ENCODE measurements around the gene PIK3AP1. TPM values are rescaled to one million over a fixed set of nuclear protein-coding genes. Genes with fewer than 3 reads are reported as not detected.

PIK3AP1 gene
- total and polyA plus RNA-seq, 10 donors, result 59.8 to 256 (median 183) TPM

DNA sequence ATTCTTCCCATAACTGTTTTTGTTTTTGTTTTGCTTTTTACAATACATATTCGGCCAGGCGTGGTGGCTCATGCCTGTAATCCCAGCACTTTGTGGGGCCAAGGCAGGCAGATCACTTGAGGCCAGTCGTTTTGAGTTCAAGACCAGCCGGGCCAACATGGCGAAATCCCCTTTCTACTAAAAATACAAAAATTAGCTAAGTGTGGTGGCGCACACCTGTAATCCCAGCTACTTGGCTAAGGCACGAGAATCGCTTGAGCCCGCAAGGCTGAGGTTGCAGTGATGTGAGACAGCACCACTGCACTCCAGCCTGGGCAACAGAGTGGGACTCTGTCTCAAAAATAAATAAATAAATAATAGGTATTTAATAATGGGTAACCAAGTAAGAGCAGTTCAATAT lies 135.8 kb downstream of the PIK3AP1 start:
- H3K4me1 ChIP-seq, result peaks cover 57 to 90% (median 76%) of the 10 kb centered on the region in 6 donors
- 81 to 93% (median 88%) methylated on average over 9 of the region's 9 CpGs for WGBS, 5 donors
- no peak overlapping the region for H3K27ac ChIP-seq
- H3K9me3 ChIP-seq, result no peaks in the 10 kb centered on the region
- no peak for DNase-seq
- H3K4me3 ChIP-seq, result peak overlapping the region in 2 of 8 donors; percentile 4 to 85
- no peaks in the 10 kb centered on the region for H3K36me3 ChIP-seq
- H3K27me3 ChIP-seq (replicated peaks in 1 of 7), result no peaks in the 10 kb centered on the region
- TF ChIP-seq POLR2AphosphoS5 (IDR thresholded peaks at IDR 0.05) (no peak), POLR2A (IDR thresholded peaks at IDR 0.05) (no peak)
- TF ChIP-seq, protein P1, sequence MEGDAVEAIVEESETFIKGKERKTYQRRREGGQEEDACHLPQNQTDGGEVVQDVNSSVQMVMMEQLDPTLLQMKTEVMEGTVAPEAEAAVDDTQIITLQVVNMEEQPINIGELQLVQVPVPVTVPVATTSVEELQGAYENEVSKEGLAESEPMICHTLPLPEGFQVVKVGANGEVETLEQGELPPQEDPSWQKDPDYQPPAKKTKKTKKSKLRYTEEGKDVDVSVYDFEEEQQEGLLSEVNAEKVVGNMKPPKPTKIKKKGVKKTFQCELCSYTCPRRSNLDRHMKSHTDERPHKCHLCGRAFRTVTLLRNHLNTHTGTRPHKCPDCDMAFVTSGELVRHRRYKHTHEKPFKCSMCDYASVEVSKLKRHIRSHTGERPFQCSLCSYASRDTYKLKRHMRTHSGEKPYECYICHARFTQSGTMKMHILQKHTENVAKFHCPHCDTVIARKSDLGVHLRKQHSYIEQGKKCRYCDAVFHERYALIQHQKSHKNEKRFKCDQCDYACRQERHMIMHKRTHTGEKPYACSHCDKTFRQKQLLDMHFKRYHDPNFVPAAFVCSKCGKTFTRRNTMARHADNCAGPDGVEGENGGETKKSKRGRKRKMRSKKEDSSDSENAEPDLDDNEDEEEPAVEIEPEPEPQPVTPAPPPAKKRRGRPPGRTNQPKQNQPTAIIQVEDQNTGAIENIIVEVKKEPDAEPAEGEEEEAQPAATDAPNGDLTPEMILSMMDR (IDR thresholded peaks at IDR 0.05 in 8 of 11, conservative IDR thresholded peaks at IDR 0.05 in 3 of 11), result no peak
- intact Hi-C loops (cut with DNase I; ENCODE audit: low total_unique reads), result no loop called here

DNA sequence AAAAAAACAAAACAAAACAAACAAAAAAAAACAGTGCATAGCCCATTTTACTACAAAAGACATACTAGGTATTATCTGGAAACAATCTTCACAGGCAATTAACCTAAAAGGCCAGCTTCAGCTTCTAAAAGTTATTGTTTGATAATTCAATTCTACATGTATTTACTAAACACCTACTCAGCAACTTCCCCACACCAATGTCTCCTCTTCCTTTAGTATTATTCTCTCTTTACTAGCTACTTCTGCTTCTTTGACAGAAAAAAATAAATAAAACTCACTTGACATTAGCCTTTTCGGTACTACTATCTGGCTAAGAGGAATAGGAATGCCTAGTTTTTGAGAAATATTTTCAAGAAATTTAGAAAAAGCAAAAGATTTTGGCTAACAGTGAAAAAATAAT lies 136.3 kb downstream of the PIK3AP1 start:
- peaks cover 57 to 90% (median 80%) of the 10 kb centered on the region in 6 donors for H3K4me1 ChIP-seq
- H3K27ac ChIP-seq, result no peak overlapping the region
- H3K4me3 ChIP-seq, result no peak overlapping the region
- H3K36me3 ChIP-seq, result no peaks in the 10 kb centered on the region
- intact Hi-C loops (cut with DNase I; ENCODE audit: low total_unique reads), result no loop called here
- H3K9me3 ChIP-seq, result no peaks in the 10 kb centered on the region
- 57 to 74% (median 67%) methylated on average over 1 of the region's 1 CpG for WGBS, 5 donors
- H3K27me3 ChIP-seq (replicated peaks in 1 of 7), result no peaks in the 10 kb centered on the region
- DNase-seq, result no peak
- no peak for TF ChIP-seq POLR2AphosphoS5 (IDR thresholded peaks at IDR 0.05)
- TF ChIP-seq, protein P1 (IDR thresholded peaks at IDR 0.05 in 8 of 11, conservative IDR thresholded peaks at IDR 0.05 in 3 of 11), result no peak

DNA sequence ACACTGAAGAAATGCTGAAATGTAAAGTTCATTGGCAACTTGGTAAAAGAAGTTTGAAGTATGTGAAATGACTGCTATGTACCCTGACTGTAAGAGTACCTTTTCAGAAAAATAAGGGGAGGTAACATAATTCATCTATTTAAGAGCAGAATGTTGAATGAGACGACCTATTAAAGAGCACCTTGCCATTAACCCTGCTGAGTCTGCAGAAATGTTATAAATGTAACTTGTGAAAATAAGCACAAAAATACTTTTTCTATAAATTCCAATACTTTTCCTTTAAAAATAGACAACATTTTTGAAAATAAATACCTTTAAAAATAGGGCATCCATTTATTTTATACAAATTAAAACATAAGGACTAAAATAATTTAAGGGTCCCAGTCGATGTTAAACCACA lies 141.2 kb downstream of the PIK3AP1 start:
- 80 to 89% (median 86%) methylated on average over 2 of the region's 2 CpGs for WGBS, 5 donors
- no peak for DNase-seq
- peaks cover 0 to 25% (median 9%) of the 10 kb centered on the region in 6 donors for H3K36me3 ChIP-seq
- TF ChIP-seq POLR2A (IDR thresholded peaks at IDR 0.05), result no peak
- TF ChIP-seq POLR2AphosphoS5 (IDR thresholded peaks at IDR 0.05), result no peak
- H3K4me3 ChIP-seq, result no peak overlapping the region
- no peaks in the 10 kb centered on the region for H3K27me3 ChIP-seq (replicated peaks in 1 of 7)
- H3K4me1 ChIP-seq, result peaks cover 47 to 83% (median 70%) of the 10 kb centered on the region in 6 donors
- no peaks in the 10 kb centered on the region for H3K9me3 ChIP-seq
- intact Hi-C loops (cut with DNase I; ENCODE audit: low total_unique reads), result no loop called here
- H3K27ac ChIP-seq, result no peak overlapping the region

DNA sequence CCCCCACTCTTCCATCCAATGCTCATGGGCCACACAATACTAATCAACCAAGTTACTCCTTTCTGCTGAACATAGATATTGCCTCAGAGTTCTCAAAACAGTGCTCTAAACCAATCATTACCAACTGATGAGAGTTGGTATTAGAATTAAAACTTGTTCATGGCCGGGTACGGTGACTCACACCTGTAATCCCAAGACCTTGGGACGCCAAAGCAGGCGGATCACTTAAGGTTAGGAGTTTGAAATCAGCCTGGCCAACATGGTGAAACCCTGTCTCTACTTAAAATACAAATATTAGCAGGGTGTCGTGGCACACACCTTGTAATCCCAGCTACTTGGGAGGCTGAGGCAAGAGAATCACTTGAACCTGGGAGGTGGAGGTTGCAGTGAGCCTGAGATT lies 141.7 kb downstream of the PIK3AP1 start:
- peaks cover 42 to 78% (median 65%) of the 10 kb centered on the region in 6 donors for H3K4me1 ChIP-seq
- no peaks in the 10 kb centered on the region for H3K27me3 ChIP-seq (replicated peaks in 1 of 7)
- no peak for TF ChIP-seq POLR2AphosphoS5 (IDR thresholded peaks at IDR 0.05)
- no peak for DNase-seq
- WGBS, 5 donors, result 90 to 98% (median 92%) methylated on average over 5 of the region's 5 CpGs
- peaks cover 0 to 26% (median 9%) of the 10 kb centered on the region in 6 donors for H3K36me3 ChIP-seq
- H3K9me3 ChIP-seq, result no peaks in the 10 kb centered on the region
- no peak overlapping the region for H3K27ac ChIP-seq
- H3K4me3 ChIP-seq, result no peak overlapping the region
- intact Hi-C loops (cut with DNase I; ENCODE audit: low total_unique reads), result no loop called here

DNA sequence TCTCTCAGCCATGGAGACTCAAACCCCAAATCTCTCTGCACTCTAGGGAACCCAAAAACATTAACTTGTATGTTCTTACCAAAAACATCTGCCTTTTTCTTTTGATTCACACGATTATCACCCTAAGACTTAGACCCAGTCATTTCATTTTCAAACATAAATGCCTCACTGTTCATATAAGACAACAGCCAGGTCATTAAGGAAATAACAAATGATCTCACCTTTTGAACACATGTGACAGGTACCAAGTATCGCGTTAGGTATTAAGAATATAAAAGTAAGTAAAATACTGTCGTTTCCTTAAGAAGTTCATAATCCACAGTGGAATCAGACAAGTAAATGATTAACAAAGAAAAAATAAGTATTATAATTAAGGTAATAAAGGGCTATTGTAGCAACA lies 142.3 kb downstream of the PIK3AP1 start:
- no peaks in the 10 kb centered on the region for H3K9me3 ChIP-seq
- H3K27me3 ChIP-seq (replicated peaks in 1 of 7), result no peaks in the 10 kb centered on the region
- peaks cover 40 to 78% (median 60%) of the 10 kb centered on the region in 6 donors for H3K4me1 ChIP-seq
- DNase-seq, result no peak
- H3K4me3 ChIP-seq, result no peak overlapping the region
- H3K36me3 ChIP-seq, result peaks cover 0 to 30% (median 10%) of the 10 kb centered on the region in 6 donors
- WGBS, 5 donors, result 91 to 92% (median 92%) methylated on average over 4 of the region's 4 CpGs
- H3K27ac ChIP-seq, result no peak overlapping the region
- TF ChIP-seq POLR2AphosphoS5 (IDR thresholded peaks at IDR 0.05) (no peak), POLR2A (IDR thresholded peaks at IDR 0.05) (no peak)
- TF ChIP-seq, protein P1 (IDR thresholded peaks at IDR 0.05 in 8 of 11, conservative IDR thresholded peaks at IDR 0.05 in 3 of 11), result no peak
- intact Hi-C loops (cut with DNase I; ENCODE audit: low total_unique reads), result no loop called here
